ENCODE measurements around the gene RASAL3.

RASAL3 gene

DNA sequence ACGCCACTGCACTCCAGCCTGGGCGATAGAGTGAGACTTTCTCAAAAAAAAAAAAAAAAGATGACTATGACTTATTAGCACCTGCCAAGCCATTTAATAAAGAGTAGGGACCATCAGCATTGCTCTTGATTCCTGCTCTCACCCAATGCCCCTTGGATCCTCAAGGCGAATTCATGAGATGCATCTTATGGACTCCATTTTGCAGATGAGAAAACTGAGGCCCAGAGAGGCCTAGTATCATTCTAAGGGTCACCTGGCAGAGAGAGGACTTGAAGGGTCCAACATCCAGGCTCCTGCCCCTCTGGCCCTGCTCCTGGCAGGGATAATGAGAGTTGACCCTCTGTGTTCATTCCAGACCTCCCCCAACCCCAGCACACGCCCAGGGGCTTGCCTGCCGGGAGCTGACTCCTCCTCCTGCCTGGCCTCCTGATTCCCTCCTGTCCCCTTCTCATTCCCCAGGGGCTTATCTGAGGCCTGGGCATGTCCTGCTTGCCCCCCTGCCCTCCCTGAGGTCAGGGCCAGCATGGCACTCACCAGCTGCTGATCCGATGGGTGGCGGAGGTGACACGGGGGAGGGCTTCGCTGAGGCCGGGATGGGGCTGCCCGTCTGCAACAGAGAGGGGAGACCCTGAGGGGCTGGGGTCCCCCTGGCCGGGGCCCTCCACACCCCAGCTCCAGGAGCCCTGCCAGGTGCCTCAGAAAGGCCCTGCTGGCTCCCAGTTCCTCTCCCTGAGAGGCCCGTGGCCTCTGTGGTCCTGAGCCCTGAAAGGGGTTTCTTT lies 22.0 kb downstream of the RASAL3 start (continued):
- no peak for TF ChIP-seq ZNF664 (tag by site-specific recombination; IDR thresholded peaks at IDR 0.05)
- TF ChIP-seq ZNF121 (tag by site-specific recombination; IDR thresholded peaks at IDR 0.05) = no peak

DNA sequence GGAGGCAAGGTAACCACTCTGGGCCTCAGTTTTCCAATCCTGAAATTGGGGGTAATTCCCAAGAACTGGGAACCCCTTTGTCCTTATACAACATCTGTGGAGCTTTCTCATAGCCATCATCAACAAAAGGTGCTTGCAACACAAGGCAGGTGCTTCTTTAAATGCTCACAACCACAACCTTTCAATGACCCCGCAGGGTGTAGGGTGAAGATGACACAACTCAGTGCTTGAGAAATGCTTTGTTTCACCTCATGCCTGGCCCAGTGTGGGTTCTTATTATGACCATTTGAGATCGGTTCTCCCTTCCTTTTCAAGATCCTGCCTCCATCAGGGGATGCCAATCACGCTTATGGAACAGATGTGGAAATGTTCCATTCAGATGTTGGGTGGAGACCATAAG lies 23.0 kb downstream of the RASAL3 start:
- Histone ChIP-seq H3K9me3 (ENCODE audit: control insufficient read depth, insufficient read depth, low read depth, low read length) (no peaks in the 10 kb centered on the region), H3K36me3 (ENCODE audit: control insufficient read depth in 2 of 2, insufficient read depth in 1 of 2, low read length in 2 of 2) (no peaks in the 10 kb centered on the region), H3K27ac (ENCODE audit: extremely low read depth, low read depth, low read length) (no peak overlapping the region), H3K4me1 (ENCODE audit: control insufficient read depth, insufficient read depth, low read length) (no peaks in the 10 kb centered on the region), H3K4me3 (ENCODE audit: low read depth, low read length) (no peak overlapping the region)
- TF ChIP-seq, protein P1, sequence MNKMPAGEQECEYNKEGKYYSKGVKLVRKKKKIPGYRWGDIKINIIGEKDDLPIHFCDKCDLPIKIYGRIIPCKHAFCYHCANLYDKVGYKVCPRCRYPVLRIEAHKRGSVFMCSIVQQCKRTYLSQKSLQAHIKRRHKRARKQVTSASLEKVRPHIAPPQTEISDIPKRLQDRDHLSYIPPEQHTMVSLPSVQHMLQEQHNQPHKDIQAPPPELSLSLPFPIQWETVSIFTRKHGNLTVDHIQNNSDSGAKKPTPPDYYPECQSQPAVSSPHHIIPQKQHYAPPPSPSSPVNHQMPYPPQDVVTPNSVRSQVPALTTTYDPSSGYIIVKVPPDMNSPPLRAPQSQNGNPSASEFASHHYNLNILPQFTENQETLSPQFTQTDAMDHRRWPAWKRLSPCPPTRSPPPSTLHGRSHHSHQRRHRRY (tag by site-specific recombination; IDR thresholded peaks at IDR 0.05) = no peak
- TF ChIP-seq, protein P2, sequence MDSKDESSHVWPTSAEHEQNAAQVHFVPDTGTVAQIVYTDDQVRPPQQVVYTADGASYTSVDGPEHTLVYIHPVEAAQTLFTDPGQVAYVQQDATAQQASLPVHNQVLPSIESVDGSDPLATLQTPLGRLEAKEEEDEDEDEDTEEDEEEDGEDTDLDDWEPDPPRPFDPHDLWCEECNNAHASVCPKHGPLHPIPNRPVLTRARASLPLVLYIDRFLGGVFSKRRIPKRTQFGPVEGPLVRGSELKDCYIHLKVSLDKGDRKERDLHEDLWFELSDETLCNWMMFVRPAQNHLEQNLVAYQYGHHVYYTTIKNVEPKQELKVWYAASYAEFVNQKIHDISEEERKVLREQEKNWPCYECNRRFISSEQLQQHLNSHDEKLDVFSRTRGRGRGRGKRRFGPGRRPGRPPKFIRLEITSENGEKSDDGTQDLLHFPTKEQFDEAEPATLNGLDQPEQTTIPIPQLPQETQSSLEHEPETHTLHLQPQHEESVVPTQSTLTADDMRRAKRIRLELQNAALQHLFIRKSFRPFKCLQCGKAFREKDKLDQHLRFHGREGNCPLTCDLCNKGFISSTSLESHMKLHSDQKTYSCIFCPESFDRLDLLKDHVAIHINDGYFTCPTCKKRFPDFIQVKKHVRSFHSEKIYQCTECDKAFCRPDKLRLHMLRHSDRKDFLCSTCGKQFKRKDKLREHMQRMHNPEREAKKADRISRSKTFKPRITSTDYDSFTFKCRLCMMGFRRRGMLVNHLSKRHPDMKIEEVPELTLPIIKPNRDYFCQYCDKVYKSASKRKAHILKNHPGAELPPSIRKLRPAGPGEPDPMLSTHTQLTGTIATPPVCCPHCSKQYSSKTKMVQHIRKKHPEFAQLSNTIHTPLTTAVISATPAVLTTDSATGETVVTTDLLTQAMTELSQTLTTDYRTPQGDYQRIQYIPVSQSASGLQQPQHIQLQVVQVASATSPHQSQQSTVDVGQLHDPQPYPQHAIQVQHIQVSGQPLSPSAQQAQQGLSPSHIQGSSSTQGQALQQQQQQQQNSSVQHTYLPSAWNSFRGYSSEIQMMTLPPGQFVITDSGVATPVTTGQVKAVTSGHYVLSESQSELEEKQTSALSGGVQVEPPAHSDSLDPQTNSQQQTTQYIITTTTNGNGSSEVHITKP (tag by site-specific recombination; IDR thresholded peaks at IDR 0.05) = no peak
- ChIA-PET POLR2A (no interaction called here), CTCF (interaction anchor here (0.6 kb wide), 1 partner anchor 1957 kb away, joined by 3 read pairs; no protein-coding TSS in a partner anchor)

DNA sequence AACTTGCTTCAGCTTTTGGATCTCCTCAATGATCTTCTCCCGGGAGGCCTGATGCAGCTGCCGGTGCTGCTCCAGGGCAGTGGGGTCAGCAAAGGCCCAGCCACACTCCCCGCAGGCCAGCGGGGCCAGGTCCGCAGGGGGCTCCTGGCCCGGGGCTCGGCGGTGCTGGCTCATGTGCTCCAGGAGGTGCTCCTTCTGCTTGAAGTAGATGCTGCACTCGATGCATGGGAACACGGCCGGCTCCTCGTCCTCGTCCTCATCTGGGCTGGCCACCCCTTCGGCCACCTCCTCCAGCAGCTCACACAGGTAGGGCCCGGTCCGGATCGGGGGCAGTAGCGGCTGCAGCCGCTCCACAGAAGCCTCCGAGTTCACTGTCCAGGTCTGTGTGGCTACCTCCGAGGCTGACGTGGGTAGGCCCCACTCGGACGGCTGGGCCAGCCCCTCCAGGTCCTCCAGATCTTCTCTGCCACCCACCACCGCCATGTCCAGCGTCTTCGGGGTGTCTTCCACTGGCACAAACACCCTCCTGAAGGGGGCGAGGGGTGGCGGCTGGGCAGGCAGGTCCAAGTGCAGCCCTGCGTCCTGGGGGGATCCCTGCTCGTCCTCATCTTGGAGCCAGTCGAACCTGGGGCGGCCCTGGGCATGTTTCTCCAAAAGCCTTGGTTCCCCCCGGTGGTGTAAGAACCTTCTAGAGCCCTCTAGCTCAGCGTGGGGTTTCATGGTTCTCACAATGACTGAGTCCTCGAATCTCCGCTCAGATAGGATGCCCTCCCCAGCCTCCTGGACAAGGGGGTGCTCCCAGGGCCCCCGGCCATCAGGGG lies 24.3 kb downstream of the RASAL3 start:
- ChIA-PET CTCF (no interaction called here), POLR2A (no interaction called here)
- no peak overlapping the region for H3K4me3 ChIP-seq (ENCODE audit: low read depth, low read length)
- no peaks in the 10 kb centered on the region for H3K4me1 ChIP-seq (ENCODE audit: control insufficient read depth, insufficient read depth, low read length)
- no peaks in the 10 kb centered on the region for H3K9me3 ChIP-seq (ENCODE audit: control insufficient read depth, insufficient read depth, low read depth, low read length)
- TF ChIP-seq ZNF433 (tag by site-specific recombination; IDR thresholded peaks at IDR 0.05; ENCODE audit: low read depth) = no peak
- TF ChIP-seq ZNF132 (tag by site-specific recombination; IDR thresholded peaks at IDR 0.05; ENCODE audit: borderline replicate concordance) = no peak
- no peak for TF ChIP-seq ZBTB17 (tag by site-specific recombination; IDR thresholded peaks at IDR 0.05)
- no peak for TF ChIP-seq PRDM1 (tag by site-specific recombination; IDR thresholded peaks at IDR 0.05)
- TF ChIP-seq ZNF843 (tag by site-specific recombination; IDR thresholded peaks at IDR 0.05) = no peak
- no peak for TF ChIP-seq ZNF558 (tag by site-specific recombination; IDR thresholded peaks at IDR 0.05)
- no peak for TF ChIP-seq ZNF394 (tag by site-specific recombination; IDR thresholded peaks at IDR 0.05; ENCODE audit: borderline replicate concordance)
- TF ChIP-seq, protein P3, sequence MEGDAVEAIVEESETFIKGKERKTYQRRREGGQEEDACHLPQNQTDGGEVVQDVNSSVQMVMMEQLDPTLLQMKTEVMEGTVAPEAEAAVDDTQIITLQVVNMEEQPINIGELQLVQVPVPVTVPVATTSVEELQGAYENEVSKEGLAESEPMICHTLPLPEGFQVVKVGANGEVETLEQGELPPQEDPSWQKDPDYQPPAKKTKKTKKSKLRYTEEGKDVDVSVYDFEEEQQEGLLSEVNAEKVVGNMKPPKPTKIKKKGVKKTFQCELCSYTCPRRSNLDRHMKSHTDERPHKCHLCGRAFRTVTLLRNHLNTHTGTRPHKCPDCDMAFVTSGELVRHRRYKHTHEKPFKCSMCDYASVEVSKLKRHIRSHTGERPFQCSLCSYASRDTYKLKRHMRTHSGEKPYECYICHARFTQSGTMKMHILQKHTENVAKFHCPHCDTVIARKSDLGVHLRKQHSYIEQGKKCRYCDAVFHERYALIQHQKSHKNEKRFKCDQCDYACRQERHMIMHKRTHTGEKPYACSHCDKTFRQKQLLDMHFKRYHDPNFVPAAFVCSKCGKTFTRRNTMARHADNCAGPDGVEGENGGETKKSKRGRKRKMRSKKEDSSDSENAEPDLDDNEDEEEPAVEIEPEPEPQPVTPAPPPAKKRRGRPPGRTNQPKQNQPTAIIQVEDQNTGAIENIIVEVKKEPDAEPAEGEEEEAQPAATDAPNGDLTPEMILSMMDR (tag by site-specific recombination; IDR thresholded peaks at IDR 0.05) = no peak
- TF ChIP-seq, protein P4, sequence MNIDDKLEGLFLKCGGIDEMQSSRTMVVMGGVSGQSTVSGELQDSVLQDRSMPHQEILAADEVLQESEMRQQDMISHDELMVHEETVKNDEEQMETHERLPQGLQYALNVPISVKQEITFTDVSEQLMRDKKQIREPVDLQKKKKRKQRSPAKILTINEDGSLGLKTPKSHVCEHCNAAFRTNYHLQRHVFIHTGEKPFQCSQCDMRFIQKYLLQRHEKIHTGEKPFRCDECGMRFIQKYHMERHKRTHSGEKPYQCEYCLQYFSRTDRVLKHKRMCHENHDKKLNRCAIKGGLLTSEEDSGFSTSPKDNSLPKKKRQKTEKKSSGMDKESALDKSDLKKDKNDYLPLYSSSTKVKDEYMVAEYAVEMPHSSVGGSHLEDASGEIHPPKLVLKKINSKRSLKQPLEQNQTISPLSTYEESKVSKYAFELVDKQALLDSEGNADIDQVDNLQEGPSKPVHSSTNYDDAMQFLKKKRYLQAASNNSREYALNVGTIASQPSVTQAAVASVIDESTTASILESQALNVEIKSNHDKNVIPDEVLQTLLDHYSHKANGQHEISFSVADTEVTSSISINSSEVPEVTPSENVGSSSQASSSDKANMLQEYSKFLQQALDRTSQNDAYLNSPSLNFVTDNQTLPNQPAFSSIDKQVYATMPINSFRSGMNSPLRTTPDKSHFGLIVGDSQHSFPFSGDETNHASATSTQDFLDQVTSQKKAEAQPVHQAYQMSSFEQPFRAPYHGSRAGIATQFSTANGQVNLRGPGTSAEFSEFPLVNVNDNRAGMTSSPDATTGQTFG (tag by site-specific recombination; IDR thresholded peaks at IDR 0.05; ENCODE audit: borderline replicate concordance) = no peak
- TF ChIP-seq ZBTB20 (tag by site-specific recombination; IDR thresholded peaks at IDR 0.05) = no peak
- TF ChIP-seq ZIC2 (tag by site-specific recombination; IDR thresholded peaks at IDR 0.05) = no peak
- TF ChIP-seq TRIM28 (IDR thresholded peaks at IDR 0.05; ENCODE audit: borderline replicate concordance, low read length) = no peak
- no peak for TF ChIP-seq ZNF335 (tag by site-specific recombination; conservative IDR thresholded peaks at IDR 0.05)
- no peak overlapping the region for H3K27ac ChIP-seq (ENCODE audit: extremely low read depth, low read depth, low read length)
- no peaks in the 10 kb centered on the region for H3K36me3 ChIP-seq (ENCODE audit: control insufficient read depth in 2 of 2, insufficient read depth in 1 of 2, low read length in 2 of 2)
